Stimulated activated CD4-positive, alpha-beta T cell treated with anti-CD3 and anti-CD28 coated beads, Interleukin-12 subunit alpha, Interleukin-12 subunit beta, amount 100 ng/mL, for 48 hours (primary cell): Measurements from ENCODE around the gene KIRREL2.
"Not testable (repeated sequence)": the region's sequence is repeated elsewhere in the genome, so short reads cannot be mapped to it uniquely, and the experiment has no call there.

Source experiments
- DNase-seq, 3 donors: peaks; one replicate each; pipeline ENCODE4 v3.0.0-alpha.2; 2020; ENCODE audit warnings: low read depth in 2 of 3, low spot score in 1 of 3

The KIRREL2 gene

GRCh38 chr19:35895911-35896642 lies 39.4 kb downstream of the KIRREL2 start:
- no peak for DNase-seq

- DNase-seq: no peak
These were observed 39.9 kb downstream of the KIRREL2 start for GRCh38 chr19:35896643-35897040.

- no peak for DNase-seq
These were observed 41.2 kb downstream of the KIRREL2 start for GRCh38 chr19:35897706-35898451.

- DNase-seq: no peak
These were observed 41.7 kb downstream of the KIRREL2 start for GRCh38 chr19:35898499-35898809.

- peak; percentile 75 to 84 (median 79) for DNase-seq
These were observed 43.0 kb downstream of the KIRREL2 start for GRCh38 chr19:35899547-35900214.

GRCh38 chr19:35901055-35901644 lies 44.4 kb downstream of the KIRREL2 start:
- DNase-seq: no peak

GRCh38 chr19:35901854-35902661 lies 45.3 kb downstream of the KIRREL2 start, which contains the start of gene HCST:
HCST (plus strand) TSS chr19:35902529; CDS start chr19:35902594, 65 bp downstream.
- DNase-seq: no peak

- no peak for DNase-seq
These were observed 46.3 kb downstream of the KIRREL2 start for GRCh38 chr19:35902870-35903475.

GRCh38 chr19:35903550-35904179 lies 47.0 kb downstream of the KIRREL2 start:
- peak; percentile 63 to 80 (median 77) for DNase-seq

GRCh38 chr19:35904311-35905068 lies 47.8 kb downstream of the KIRREL2 start:
- DNase-seq: no peak

- no peak for DNase-seq
These were observed 48.5 kb downstream of the KIRREL2 start for GRCh38 chr19:35905178-35905727.

- no peak for DNase-seq
These were observed 50.6 kb downstream of the KIRREL2 start for GRCh38 chr19:35907377-35907745.

- no peak for DNase-seq
These were observed 51.3 kb downstream of the KIRREL2 start, which contains the start of gene TYROBP for GRCh38 chr19:35908010-35908441. TYROBP (minus strand) TSS chr19:35908295; CDS start chr19:35908228, 67 bp downstream.

GRCh38 chr19:35908973-35909683 lies 52.4 kb downstream of the KIRREL2 start:
- DNase-seq: no peak

GRCh38 chr19:35909684-35910035 lies 52.9 kb downstream of the KIRREL2 start:
- no peak for DNase-seq

GRCh38 chr19:35910355-35910754 lies 53.6 kb downstream of the KIRREL2 start:
- DNase-seq: not testable (repeated sequence)

GRCh38 chr19:35911173-35911572 lies 54.5 kb downstream of the KIRREL2 start:
- DNase-seq: no peak

GRCh38 chr19:35911790-35912189 lies 55.1 kb downstream of the KIRREL2 start:
- peak in 1 of 3 donors; percentile 19 for DNase-seq
